ENCODE measurements around the gene COQ2.

The COQ2 gene

DNA sequence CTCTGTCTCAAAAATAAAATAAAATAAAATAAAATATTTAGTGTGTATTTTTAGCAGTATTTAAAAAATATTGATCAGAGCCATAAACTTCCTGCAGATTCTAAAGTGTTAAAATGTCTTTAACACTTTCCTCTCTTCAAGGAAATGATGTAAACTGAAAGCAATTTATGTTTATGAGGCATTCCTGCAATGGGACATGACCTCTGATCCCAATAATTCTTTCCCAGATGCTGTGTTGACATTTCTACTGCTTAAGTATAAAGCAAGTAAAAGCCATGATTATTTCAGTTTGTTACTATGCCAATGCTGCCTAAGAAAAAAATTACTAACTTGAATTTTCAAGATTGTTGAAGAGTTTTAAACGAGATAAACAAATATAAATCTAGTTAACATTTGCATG, 29.0 kb downstream of the COQ2 start (continued):
- TF ChIP-seq ZBTB6 (tag by site-specific recombination; IDR thresholded peaks at IDR 0.05) = peak; percentile 26; the same call in 1 of the 2 replicates
- peak; percentile 38; the same call in 1 of the 2 replicates for TF ChIP-seq WT1 (tag by site-specific recombination; IDR thresholded peaks at IDR 0.05)
- no peak for TF ChIP-seq ZNF76 (tag by site-specific recombination; IDR thresholded peaks at IDR 0.05; ENCODE audit: borderline replicate concordance, low read depth)

DNA sequence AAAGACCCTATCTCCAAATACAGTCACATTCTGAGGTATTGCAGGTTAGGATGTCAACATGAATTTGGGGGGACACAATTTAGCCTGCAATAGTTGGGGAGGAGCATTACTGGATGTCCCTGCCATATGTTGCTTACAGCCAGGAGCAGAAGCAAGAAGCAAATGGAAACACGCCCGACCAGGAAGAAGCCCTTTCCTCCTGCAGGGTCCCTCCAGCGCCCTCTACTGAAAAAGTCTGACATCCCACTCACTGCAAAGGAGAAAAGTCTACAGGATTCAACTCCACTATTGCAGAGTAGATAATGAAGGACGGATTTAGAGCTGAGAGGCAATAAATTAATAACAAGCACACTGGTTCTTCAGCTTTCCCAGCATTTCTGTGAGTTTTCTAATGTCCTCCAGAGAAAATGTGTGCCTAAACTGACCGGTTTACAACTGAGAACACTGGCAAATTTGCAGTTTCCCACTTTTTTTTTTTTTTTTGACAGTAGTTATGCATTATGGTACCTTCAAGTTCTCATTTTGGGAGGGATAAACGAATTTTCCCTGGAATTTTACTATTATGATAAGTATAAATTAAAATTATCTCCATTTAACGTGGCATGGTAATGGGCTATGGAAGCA, 31.7 kb downstream of the COQ2 start:
- POLR2A ChIA-PET = no interaction called here
- CTCF ChIA-PET = interaction anchor here (0.6 to 1.5 kb wide), 9 partner anchors 17 to 320 kb away, joined by 3 to 6 read pairs (median 4); partner anchors contain the start of gene COPS4

GRCh38 chr4:83251447-83251830, 33.2 kb downstream of the COQ2 start:
- CTCF ChIA-PET = interaction anchor here (0.6 to 1.1 kb wide), 4 partner anchors 11 to 236 kb away, joined by 3 to 5 read pairs (median 3); no protein-coding TSS in a partner anchor
- Histone ChIP-seq H3K27ac (ENCODE audit: extremely low read depth, low read depth, low read length) (no peak overlapping the region), H3K4me1 (ENCODE audit: control insufficient read depth, insufficient read depth, low read length) (no peaks in the 10 kb centered on the region), H3K36me3 (ENCODE audit: control insufficient read depth in 2 of 2, insufficient read depth in 1 of 2, low read length in 2 of 2) (no peaks in the 10 kb centered on the region), H3K4me3 (ENCODE audit: low read depth, low read length) (no peak overlapping the region), H3K9me3 (ENCODE audit: control insufficient read depth, insufficient read depth, low read depth, low read length) (no peaks in the 10 kb centered on the region)
- POLR2A ChIA-PET = interaction anchor here (1.7 kb wide), 1 partner anchor 33 kb away, joined by 4 read pairs; the partner anchor contains the start of gene COQ2
- no peak for TF ChIP-seq ZNF664 (tag by site-specific recombination; IDR thresholded peaks at IDR 0.05)

More for the DNA sequence above, 31.7 kb downstream of the COQ2 start:
- H3K9me3 ChIP-seq (ENCODE audit: control insufficient read depth, insufficient read depth, low read depth, low read length) = no peaks in the 10 kb centered on the region
- H3K27ac ChIP-seq (ENCODE audit: extremely low read depth, low read depth, low read length) = no peak overlapping the region
- no peak overlapping the region for H3K4me3 ChIP-seq (ENCODE audit: low read depth, low read length)
- H3K4me1 ChIP-seq (ENCODE audit: control insufficient read depth, insufficient read depth, low read length) = no peaks in the 10 kb centered on the region
- no peaks in the 10 kb centered on the region for H3K36me3 ChIP-seq (ENCODE audit: control insufficient read depth in 2 of 2, insufficient read depth in 1 of 2, low read length in 2 of 2)
- TF ChIP-seq ZBTB17 (tag by site-specific recombination; IDR thresholded peaks at IDR 0.05) = peak; percentile 35; the same call in 1 of the 2 replicates
- TF ChIP-seq SETDB1 (IDR thresholded peaks at IDR 0.05; ENCODE audit: insufficient read length, low read length) = no peak
- peak; percentile 54 for TF ChIP-seq ZNF654 (tag by site-specific recombination; IDR thresholded peaks at IDR 0.05; ENCODE audit: low read depth)
- TF ChIP-seq CTCF (tag by site-specific recombination; IDR thresholded peaks at IDR 0.05) = peak; percentile 48; the same call in 1 of the 2 replicates
- TF ChIP-seq ZNF660 (tag by site-specific recombination; IDR thresholded peaks at IDR 0.05) = 0 out of 2 replicates have a peak, but pooled peaks have one; percentile 19
- TF ChIP-seq PRDM1 (tag by site-specific recombination; IDR thresholded peaks at IDR 0.05) = no peak
- TF ChIP-seq ZNF37A (tag by site-specific recombination; IDR thresholded peaks at IDR 0.05) = no peak
- no peak for TF ChIP-seq ZNF513 (tag by site-specific recombination; IDR thresholded peaks at IDR 0.05)
- no peak for TF ChIP-seq MZF1 (tag by site-specific recombination; IDR thresholded peaks at IDR 0.05; ENCODE audit: borderline replicate concordance)

- ChIA-PET CTCF (interaction anchor here (0.6 to 1.3 kb wide), 5 partner anchors 12 to 236 kb away, joined by 3 to 5 read pairs (median 3); no protein-coding TSS in a partner anchor), POLR2A (interaction anchor here (1.7 kb wide), 1 partner anchor 33 kb away, joined by 4 read pairs; the partner anchor contains the start of gene COQ2)
- H3K36me3 ChIP-seq (ENCODE audit: control insufficient read depth in 2 of 2, insufficient read depth in 1 of 2, low read length in 2 of 2) = no peaks in the 10 kb centered on the region
- H3K4me1 ChIP-seq (ENCODE audit: control insufficient read depth, insufficient read depth, low read length) = no peaks in the 10 kb centered on the region
- H3K4me3 ChIP-seq (ENCODE audit: low read depth, low read length) = no peak overlapping the region
- no peaks in the 10 kb centered on the region for H3K9me3 ChIP-seq (ENCODE audit: control insufficient read depth, insufficient read depth, low read depth, low read length)
- no peak overlapping the region for H3K27ac ChIP-seq (ENCODE audit: extremely low read depth, low read depth, low read length)
- TF ChIP-seq ZNF626 (tag by site-specific recombination; IDR thresholded peaks at IDR 0.05) (no peak), ZBTB20 (tag by site-specific recombination; IDR thresholded peaks at IDR 0.05) (no peak), AEBP2 (tag by site-specific recombination; IDR thresholded peaks at IDR 0.05; ENCODE audit: borderline replicate concordance) (no peak), ZNF280D (tag by site-specific recombination; IDR thresholded peaks at IDR 0.05) (no peak), ZXDB (tag by site-specific recombination; IDR thresholded peaks at IDR 0.05) (no peak)
These were observed 33.7 kb downstream of the COQ2 start for GRCh38 chr4:83250687-83251446.
